Ovary (tissue), 3 donors: ENCODE measurements around the gene RCN2.

ENCODE experiments used
- EP300 ChIP-seq: sonication (generic); formaldehyde crosslinking; IDR thresholded peaks from one replicate; pipeline ENCODE4 v1.6.1; 2017; ENCODE audit warnings: antibody characterized with exemption
- TF ChIP-seq, protein P1 (sequence below), 3 donors: fragments of 450-650 bp in 2 of 3; fragments of 200-600 bp in 1 of 3; IDR thresholded peaks; one replicate each; pipeline versions ENCODE4 v1.5.1 to v1.8.0; 2016 to 2022; ENCODE audit warnings: antibody characterized with exemption in 3 of 3, mild to moderate bottlenecking in 1 of 3
- donor health status: DM: no; HTN: no; CAD: no.

GRCh38 chr15:76973362-76973743 is 41.8 kb downstream of the RCN2 start:
- no peak for TF ChIP-seq EP300
- TF ChIP-seq, protein P1, sequence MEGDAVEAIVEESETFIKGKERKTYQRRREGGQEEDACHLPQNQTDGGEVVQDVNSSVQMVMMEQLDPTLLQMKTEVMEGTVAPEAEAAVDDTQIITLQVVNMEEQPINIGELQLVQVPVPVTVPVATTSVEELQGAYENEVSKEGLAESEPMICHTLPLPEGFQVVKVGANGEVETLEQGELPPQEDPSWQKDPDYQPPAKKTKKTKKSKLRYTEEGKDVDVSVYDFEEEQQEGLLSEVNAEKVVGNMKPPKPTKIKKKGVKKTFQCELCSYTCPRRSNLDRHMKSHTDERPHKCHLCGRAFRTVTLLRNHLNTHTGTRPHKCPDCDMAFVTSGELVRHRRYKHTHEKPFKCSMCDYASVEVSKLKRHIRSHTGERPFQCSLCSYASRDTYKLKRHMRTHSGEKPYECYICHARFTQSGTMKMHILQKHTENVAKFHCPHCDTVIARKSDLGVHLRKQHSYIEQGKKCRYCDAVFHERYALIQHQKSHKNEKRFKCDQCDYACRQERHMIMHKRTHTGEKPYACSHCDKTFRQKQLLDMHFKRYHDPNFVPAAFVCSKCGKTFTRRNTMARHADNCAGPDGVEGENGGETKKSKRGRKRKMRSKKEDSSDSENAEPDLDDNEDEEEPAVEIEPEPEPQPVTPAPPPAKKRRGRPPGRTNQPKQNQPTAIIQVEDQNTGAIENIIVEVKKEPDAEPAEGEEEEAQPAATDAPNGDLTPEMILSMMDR (IDR thresholded peaks at IDR 0.05), result no peak
